ENCODE data around the gene OR4D11.
"Not testable (repeated sequence)": the region's sequence is repeated elsewhere in the genome, so short reads cannot be mapped to it uniquely, and the experiment has no call there.

OR4D11 gene

DNA sequence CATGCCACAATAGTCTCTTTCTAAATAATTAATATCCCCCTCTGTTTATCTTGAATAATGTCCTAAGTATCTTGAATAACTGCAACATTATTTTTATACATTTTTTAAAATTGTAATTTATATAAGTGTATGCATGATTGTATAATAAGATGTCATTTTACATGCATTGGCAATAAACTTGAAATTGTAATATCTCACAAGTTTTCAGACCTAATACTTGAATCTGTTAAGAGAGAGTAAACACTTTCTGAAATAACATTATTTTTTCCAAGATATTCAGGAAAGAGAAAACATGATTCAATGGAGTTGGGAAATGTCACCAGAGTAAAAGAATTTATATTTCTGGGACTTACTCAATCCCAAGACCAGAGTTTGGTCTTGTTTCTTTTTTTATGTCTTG, at the start of gene OR4D11:
Gene OR4D11, plus strand, starts transcription at position 301 of the 400 bp plus-strand sequence. Its CDS starts 0 bp downstream, at position 301.
- DNase-seq (ENCODE audit: low read depth, low spot score), result no peak

DNA sequence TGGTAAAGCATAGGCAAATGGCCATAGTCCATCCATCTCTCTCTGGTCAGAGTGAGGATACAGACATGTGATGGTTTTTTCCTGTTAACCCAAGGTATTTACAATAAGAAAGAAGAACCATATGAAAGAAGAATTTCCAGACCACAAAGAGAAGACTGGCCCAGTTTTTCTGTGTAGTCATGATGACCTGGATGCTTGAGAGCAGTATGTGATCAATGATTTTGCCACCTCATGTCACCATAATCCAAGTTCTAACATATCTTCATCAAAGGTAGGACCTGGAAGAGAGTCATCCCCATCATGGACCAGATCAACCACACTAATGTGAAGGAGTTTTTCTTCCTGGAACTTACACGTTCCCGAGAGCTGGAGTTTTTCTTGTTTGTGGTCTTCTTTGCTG, 46.7 kb upstream of the OR4D11 start, which contains the start of gene OR4D6:
Gene OR4D6, plus strand, starts transcription at position 301 of the 400 bp plus-strand sequence. Its CDS starts 0 bp downstream, at position 301.
- no peak for DNase-seq (ENCODE audit: low read depth, low spot score)

DNA sequence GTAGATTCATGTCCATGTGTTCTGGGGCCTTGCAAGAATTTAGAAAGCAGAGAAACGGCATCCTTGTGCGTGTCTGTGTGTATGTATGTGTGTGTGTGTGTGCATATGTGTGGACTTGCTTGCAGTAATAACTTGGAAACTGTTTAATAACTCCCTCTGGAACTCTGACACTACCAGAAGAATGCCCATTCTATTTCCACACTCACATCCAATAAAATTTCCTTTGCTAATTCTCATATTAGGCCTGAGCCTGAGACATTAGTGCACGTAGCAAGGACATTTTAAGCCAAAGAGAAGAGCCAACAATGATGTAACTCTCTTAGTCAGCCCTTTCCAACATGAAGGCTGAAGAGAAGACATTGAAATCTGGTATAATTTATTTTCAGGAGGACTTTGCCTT, 43.5 kb upstream of the OR4D11 start:
- no peak for DNase-seq (ENCODE audit: low read depth, low spot score)

DNA sequence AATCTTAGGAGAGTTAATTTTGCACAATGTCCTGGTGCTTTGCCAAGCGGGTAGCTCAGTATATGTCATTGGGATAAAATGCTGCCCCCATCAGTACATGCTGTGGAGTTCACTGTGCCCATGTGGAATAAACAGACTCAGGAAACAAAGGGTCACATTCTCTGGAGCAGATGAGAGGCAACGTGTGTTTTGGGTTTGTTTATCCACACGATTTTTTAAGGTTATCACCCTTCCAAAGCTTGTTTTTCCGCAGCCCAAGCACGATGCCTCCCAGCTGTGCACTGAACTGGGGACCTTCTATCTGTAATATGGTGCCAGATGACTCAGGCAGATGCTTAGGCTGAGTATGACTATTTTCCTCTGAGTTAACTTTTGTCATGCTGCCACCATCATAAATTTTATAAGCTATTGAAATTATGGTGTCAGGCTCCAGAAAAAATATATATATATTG, 40.2 kb upstream of the OR4D11 start:
- DNase-seq (ENCODE audit: low read depth, low spot score), result no peak

DNA sequence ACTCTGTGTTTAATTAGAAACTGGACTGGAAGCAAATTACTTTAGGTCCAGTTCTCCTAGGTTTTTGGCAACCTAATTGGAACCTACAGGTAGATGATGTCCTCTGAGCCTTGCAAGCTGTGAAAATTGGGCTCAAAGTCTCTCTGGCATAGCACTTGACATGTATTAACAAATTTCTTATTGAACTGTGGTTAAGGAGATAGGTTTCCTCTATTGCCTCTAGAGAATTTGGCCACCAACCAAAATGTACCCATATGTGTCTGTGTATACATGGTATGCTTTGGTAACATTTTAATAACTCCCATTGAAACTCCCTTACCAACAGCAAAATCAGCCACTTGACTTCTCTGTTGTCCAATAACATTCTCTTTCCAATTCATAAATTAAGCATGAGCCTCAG, 30.4 kb upstream of the OR4D11 start, which contains the start of gene OR4D10:
Gene OR4D10, plus strand, starts transcription at position 301 of the 400 bp plus-strand sequence. CDS start 4,115 bp downstream, outside the sequence.
- DNase-seq (ENCODE audit: low read depth, low spot score), result no peak

DNA sequence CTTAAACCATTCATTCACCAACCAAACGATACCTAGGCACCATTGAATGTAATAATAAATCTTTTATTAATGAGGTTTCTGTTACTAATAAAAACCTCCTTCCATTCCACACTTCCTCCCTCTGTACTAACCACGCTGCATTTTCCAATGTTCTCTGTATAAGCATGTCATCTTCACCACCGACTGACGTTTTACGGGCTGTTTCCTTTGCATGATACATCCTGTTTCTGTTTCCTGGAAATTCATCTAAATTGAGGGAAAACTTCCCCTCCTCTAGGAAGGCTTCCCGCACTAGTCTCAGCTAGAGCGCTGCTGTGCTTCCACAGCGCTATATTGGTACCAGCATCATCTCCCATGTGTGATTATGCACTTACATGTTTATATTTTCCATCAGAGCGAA, 28.2 kb upstream of the OR4D11 start:
- DNase-seq (ENCODE audit: low read depth, low spot score), result no peak

DNA sequence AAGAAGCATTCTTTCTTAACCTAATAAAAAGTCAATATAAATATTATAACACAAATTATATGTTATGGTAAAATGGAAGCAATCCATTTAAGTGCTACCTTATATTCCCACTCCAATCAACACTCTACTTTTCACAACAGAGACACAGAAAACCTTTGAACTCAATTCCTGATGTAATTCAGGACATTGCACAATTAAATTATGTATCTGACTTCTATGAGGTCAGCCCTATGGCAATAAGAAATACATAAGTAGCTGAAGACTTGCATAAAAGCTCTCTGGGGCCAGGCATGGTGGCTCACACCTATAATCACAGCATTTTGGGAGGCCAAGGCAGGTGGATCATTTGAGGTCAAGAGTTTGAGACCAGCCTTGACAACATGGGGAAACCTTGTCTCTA, 23.5 kb upstream of the OR4D11 start:
- DNase-seq (ENCODE audit: low read depth, low spot score), result no peak

DNA sequence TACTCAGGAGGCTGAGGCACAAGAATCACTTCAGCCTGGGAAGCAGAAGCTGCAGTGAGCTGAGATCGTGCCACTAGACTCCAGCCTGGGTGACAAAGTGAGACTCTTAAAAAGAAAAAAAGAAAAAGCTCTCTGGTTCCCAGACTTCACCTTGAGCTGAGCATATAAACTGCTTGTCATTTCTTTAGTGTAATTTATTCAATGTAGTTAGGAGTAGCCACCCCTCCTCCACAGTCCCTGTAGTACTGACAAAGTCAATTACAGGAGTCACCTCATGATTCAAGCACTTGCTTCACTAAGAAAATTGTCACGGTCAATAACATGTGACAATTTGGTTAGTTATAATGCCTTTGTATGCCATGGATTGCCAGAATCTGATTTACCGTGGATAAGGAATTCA, 23.0 kb upstream of the OR4D11 start:
- no peak for DNase-seq (ENCODE audit: low read depth, low spot score)

DNA sequence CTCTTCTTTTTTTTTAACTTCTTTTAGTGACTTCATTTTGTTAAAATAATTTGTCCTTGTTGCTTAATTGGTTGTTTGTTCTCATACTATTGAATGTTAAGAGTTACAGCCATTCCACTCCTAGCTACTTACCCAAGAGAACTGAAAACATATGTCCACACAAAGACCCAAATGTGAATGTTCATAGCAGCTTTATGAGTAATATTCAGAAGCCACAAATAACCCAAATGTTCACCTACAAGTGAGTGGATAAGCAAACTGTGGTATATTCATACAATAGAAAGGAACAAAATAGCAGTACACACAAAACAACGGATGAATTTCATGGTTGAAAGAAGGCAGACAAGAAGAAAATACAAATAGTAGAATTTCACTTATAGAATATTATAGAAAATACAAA, 1.4 kb upstream of the OR4D11 start:
- no peak for DNase-seq (ENCODE audit: low read depth, low spot score)

DNA sequence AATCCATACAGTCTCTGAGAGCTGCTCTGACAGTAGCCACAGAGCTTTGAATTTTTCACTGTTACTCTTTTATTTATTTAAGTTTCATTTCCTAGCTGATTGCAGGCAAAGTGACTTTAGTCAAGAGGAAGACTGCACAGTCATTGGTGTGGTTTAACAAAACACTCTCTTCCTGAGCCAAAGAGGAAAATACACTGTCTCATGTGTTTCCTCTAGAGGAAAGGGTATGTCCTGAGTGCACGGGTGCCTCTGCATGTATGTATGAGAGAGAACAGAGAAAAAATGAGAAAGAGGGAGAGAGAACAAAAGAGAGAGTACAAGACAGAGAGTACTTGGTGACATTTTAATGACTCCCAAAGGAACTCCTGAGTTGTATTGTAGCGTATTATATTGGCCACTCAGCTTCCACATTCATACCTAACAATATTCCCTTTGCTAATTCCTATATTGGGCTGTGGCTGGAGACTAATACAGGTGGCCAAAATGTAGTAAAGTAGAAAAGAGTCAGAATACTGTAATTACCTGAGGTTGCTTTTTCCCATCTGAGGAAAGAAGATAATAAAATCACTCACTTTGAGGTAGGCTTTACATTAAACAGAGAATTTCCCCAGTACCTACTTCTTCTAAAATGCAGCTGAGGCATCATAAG, 7.7 kb downstream of the OR4D11 start, which contains the start of gene OR4D9:
Gene OR4D9, plus strand, starts transcription at position 599 of the 649 bp plus-strand sequence. CDS start 3,374 bp downstream, outside the sequence.
- DNase-seq (ENCODE audit: low read depth, low spot score), result no peak

DNA sequence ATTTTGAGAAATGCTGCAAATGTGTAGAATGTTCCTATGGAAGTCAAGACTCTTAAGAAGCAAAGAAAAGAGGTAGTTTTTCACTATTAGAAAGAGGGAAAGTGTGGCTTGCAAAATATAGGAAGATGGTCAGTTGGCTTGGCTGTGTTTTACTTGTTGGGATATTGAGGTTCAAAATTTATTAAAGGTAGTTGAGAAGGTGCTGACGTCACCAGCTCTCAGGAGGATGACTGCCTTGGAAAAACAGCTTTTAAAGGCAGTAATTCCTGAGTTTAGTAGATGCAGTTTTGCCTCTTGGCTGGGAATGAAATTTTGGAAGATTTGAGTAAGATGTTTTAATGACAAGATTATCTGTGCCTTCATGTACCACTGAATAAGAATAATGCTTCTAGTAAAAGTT, 8.3 kb downstream of the OR4D11 start:
- no peak for DNase-seq (ENCODE audit: low read depth, low spot score)

DNA sequence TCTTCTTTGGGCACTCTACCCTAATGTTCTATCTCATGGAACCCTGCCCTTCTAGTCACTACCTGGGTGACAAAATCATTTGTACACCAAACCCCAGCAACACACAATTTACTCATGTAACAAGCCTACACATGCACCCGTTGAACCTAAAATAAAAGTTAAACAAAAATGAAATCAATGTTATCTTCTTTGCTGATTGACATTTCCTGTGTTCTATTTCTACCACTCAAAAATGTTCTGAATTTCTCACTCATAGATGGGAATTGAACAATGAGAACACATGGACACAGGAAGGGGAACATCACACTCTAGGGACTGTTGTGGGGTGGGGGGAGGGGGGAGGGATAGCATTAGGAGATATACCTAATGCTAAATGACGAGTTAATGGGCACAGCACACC, 16.8 kb downstream of the OR4D11 start:
- not testable (repeated sequence) for DNase-seq (ENCODE audit: low read depth, low spot score)

DNA sequence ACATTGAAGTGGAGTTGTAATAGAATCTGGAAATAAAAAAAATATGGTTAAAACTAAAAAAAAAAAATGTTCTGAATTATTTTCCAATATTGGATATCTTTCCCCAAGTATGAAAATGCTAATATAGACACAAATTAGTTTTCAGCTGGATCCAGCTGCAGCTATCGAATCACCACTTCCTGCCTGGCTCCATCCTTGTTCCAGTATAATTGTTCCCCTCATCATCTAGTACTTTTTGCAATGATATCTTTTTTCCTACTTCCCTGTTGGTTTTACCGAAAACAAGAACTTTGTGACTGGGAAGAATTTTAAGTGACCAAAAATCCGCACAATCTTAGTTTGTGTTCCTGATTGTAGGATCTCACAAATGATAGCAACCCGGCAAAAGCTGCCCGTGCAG, 17.4 kb downstream of the OR4D11 start:
- DNase-seq (ENCODE audit: low read depth, low spot score), result no peak

DNA sequence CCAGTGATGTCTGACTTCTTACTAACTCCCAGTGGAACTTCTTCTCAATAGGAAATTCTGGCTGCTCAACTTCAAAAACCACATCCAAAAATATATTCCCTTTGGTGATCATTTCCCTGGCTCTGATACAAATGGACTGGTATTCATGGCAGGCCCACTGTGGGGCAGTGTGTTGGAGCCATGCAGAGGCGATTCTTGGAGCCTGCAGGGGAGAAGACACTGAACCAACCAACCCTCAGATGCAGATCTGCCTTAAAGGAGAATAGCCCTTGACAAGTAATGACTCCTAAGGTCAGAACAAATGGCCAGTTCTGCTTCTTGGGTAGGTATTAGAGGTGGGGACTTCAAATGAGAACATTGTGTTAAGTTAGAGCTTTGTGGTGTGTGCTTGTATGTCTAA, 20.2 kb downstream of the OR4D11 start:
- no peak for DNase-seq (ENCODE audit: low read depth, low spot score)

DNA sequence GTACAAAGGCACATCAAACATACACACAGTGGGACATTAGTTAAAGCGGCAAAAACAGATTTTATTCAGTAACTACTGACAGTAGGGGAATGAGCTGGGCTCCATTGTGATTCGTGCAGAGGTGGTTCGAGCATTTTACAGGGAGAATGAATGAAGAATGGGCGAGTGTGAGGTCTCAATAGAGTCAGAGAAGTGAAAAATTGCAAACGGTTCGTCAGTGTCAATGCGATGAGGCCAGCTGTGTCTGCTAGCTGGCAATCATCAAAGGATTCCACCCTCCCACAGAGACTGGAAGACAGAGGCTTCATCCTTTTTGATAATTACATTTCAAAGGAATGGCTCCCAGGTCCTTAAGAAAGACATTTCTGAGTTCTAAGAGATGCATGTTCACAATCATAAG, 25.3 kb downstream of the OR4D11 start:
- no peak for DNase-seq (ENCODE audit: low read depth, low spot score)

DNA sequence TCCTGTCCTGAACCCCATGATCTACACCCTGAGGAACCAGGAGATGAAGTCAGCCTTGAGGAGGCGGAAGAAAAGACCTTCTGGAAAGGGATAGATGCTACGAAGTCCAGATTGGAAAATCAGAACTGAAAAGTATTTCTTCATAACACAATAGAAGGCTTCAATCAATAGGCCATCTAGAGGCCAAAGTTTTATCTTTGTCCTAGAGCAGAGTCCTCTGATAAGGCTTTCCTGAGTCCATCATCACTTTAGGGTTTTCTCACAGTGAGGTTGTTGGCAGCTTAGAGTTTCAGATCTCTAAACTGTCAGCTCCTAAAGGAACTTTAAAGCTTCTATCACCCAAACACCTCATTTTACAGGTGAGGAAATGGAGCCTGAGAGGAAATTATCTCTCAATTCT, 29.2 kb downstream of the OR4D11 start:
- DNase-seq (ENCODE audit: low read depth, low spot score), result no peak

DNA sequence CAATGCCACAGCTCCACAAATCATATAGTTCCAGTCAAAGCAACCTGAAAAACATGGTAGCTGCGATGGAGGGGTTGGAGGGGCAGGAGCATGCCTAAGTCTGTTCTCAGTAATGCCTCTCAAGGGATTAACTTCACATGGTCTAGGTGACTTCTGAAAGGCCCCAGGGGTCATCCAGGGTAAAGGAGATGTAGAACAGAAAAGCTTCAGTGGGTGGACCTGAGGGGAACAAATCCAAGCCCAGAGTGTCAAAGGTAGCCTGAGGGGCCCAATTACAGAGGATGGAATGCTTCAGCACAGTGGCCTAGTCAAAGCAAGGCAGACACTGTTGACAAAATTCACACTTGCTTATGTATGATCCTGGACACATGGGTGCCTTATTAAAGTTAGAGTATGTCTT, 31.3 kb downstream of the OR4D11 start:
- DNase-seq (ENCODE audit: low read depth, low spot score), result no peak

DNA sequence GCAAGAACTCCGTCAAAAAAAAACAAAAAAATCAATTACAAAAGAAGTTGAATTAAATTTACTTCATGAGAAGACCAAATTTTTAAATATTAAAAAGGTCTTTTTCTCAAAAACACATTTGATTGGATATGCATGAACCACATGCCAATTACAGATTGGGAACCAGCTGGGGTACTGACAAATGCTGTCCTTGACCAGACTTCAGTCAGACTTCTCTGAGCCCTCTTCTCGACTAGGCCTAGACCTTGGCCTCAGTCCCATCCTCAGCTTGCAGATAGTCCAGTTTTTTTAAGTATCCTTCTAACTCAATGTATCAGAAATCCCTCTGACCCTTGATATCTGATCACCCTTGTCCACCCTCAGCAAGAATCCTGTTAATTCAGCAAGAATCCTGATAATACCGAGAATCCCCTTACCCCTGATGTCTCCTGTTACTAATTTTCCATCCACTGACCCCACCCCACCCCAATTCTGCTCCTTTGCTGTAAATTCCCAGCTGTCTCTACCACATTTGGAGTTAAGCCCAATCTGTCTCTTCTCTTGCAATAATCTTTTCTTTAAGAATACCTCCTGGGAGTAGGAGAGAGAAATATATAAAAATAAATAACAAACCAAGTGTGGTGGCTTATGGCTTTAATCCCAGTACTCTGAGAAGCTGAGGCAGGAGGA, 38.9 kb downstream of the OR4D11 start:
- no peak for DNase-seq (ENCODE audit: low read depth, low spot score)

DNA sequence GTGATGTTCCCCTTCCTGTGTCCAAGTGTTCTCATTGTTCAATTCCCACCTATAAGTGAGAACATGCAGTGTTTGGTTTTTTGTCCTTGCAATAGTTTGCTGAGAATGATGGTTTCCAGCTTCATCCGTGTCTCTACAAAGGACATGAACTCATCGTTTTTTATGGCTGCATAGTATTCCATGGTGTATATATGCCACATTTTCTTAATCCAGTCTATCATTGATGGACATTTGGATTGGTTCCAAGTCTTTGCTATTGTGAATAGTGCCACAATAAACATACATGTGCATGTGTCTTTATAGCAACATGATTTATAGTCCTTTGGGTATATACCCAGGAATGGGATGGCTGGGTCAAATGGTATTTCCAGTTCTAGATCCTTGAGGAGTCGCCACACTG, 40.3 kb downstream of the OR4D11 start:
- DNase-seq (ENCODE audit: low read depth, low spot score), result not testable (repeated sequence)

DNA sequence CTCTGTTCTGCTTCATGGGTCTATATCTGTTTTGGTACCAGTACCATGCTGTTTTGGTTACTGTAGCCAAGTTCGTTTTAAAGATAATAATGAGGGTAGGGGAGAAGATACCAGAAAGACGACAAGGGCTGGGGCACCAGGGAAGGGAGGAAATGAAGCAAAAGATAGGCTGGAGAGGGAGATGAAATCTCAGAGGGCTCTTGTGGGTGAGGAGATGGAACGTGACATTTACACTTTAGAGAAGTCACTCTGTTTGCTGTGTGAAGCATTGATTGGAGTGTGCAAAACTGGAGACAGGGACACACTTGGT, 41.4 kb downstream of the OR4D11 start:
- DNase-seq (ENCODE audit: low read depth, low spot score), result no peak

DNA sequence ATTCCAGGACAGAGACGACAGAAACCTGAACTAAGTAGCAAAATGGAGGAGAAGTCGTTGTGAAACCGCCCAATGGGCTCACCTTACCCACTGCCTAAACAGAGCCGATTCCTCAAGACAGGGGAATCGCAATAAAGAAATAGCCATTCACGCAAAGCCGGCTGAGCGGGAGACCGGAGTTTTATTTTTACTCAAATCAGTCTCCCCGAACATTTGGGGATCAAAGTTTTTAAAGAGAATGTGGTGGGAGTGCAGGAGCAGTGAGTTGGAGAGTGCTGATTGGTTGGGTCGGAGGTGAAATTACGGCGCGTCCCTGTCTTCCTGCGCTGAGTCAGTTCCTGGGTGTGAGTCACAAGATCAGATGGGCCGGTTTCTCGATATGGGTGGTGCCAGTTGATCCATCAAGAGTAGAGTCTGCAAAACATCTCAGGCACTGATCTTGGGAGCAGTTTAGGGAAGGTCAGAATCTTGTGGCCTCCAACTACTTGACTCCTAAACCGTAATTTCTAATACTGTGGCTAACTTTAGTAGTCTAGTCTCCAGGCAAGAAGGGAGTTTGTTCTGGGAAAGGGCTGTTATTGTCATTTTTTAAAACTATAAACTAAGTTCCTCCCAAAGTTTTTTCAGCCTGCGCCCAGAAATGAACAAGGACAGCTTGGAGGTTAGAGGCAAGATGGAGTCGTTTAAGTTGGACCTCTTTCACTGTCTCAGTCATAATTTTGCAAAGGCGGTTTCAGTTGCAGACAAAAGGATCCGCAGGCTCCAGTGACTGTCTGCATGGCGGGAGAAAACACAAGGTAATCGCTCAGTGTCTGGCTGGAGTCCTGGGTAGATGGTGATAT, 42.0 kb downstream of the OR4D11 start:
- DNase-seq (ENCODE audit: low read depth, low spot score), result no peak

DNA sequence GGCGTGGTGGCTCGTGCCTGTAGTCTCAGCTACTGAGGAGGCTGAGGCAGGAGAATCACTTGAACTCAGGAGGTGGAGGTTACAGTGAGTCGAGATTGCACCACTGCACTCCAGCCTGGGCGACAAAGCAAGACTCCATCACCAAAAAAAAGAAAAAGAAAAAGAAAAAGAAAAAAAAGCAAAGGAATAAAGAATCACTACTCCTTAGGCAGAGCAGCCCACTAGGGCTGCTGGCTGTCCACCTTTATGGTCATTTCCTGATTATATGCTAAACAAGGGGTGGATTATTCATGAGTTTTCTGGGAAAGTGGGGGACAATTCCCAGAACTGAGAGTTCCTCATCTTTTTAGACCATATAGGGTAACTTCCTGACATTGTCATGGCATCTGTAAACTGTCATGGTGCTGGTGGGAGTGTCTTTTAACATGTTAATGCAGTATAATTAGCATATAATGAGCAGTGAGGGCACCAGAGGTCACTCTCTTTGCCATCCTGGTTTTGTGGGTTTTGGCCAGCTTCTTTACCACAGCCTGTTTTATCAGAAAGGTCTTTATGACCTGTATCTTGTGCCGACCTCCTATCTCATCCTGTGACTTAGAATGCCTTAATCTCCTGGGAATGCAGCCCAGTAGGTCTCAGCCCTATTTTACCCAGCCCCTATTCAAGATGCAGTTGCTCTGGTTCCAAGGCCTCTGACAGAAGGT, 44.4 kb downstream of the OR4D11 start:
- DNase-seq (ENCODE audit: low read depth, low spot score), result not testable (repeated sequence)

Measured in activated CD4-positive, CD25-positive, alpha-beta regulatory T cell treated with anti-CD3 and anti-CD28 coated beads, Interleukin-2, amount 50 U/mL, for 16 hours (primary cell).